ENCODE data around the gene DIPK2B.

Gene DIPK2B

GRCh38 chrX:45200741-45201234 is at the start of gene DIPK2B:
TSS of gene DIPK2B (minus strand) at chrX:45200876. CDS start at chrX:45200826, 50 bp downstream.
- DNase-seq = no peak

- DNase-seq = no peak
Measured at GRCh38 chrX:45240301-45240700, 39.6 kb upstream of the DIPK2B start.

GRCh38 chrX:45238489-45238888 is 37.8 kb upstream of the DIPK2B start:
- DNase-seq = no peak

- no peak for DNase-seq
Measured at GRCh38 chrX:45233531-45233930, 32.9 kb upstream of the DIPK2B start.

GRCh38 chrX:45232139-45232538 is 31.5 kb upstream of the DIPK2B start:
- DNase-seq = no peak

- no peak for DNase-seq
Measured at GRCh38 chrX:45230410-45230809, 29.7 kb upstream of the DIPK2B start.

GRCh38 chrX:45229348-45229747 is 28.7 kb upstream of the DIPK2B start:
- DNase-seq = no peak

- no peak for DNase-seq
Measured at GRCh38 chrX:45228126-45228525, 27.4 kb upstream of the DIPK2B start.

- no peak for DNase-seq
Measured at GRCh38 chrX:45208121-45208856, 7.6 kb upstream of the DIPK2B start.

- DNase-seq = no peak
Measured at GRCh38 chrX:45202171-45202570, 1.5 kb upstream of the DIPK2B start.

GRCh38 chrX:45198706-45199105 is 2.0 kb downstream of the DIPK2B start:
- DNase-seq = no peak

GRCh38 chrX:45198301-45198700 is 2.4 kb downstream of the DIPK2B start:
- no peak for DNase-seq

- DNase-seq = no peak
Measured at GRCh38 chrX:45196701-45197100, 4.0 kb downstream of the DIPK2B start.

GRCh38 chrX:45191820-45192409 is 8.8 kb downstream of the DIPK2B start:
- no peak for DNase-seq

- no peak for DNase-seq
Measured at GRCh38 chrX:45191383-45191782, 9.3 kb downstream of the DIPK2B start.

- DNase-seq = peak; percentile 20
Measured at GRCh38 chrX:45187731-45188130, 12.9 kb downstream of the DIPK2B start.

GRCh38 chrX:45186643-45187026 is 14.0 kb downstream of the DIPK2B start:
- DNase-seq = no peak

GRCh38 chrX:45184211-45184610 is 16.5 kb downstream of the DIPK2B start:
- no peak for DNase-seq

- DNase-seq = no peak
Measured at GRCh38 chrX:45172890-45173289, 27.8 kb downstream of the DIPK2B start.

- DNase-seq = no peak
Measured at GRCh38 chrX:45166781-45167180, 33.9 kb downstream of the DIPK2B start.

GRCh38 chrX:45165726-45166125 is 35.0 kb downstream of the DIPK2B start:
- no peak for DNase-seq

GRCh38 chrX:45164995-45165394 is 35.7 kb downstream of the DIPK2B start:
- DNase-seq = no peak

GRCh38 chrX:45164021-45164621 is 36.6 kb downstream of the DIPK2B start:
- DNase-seq = no peak

GRCh38 chrX:45157647-45158046 is 43.0 kb downstream of the DIPK2B start:
- DNase-seq = no peak

Measured in NCI-H1092 (cell line).